HG03060 (cell line): ENCODE data around the gene LYZL4.

Source experiments
- ATAC-seq: cut with Tn5 transposase; IDR thresholded peaks from one replicate; pipeline ENCODE4 v1.9.1; 2021; ENCODE audit warnings: low read depth, moderate number of reproducible peaks; ENCODE audit not compliant: unreplicated experiment

The LYZL4 gene

DNA sequence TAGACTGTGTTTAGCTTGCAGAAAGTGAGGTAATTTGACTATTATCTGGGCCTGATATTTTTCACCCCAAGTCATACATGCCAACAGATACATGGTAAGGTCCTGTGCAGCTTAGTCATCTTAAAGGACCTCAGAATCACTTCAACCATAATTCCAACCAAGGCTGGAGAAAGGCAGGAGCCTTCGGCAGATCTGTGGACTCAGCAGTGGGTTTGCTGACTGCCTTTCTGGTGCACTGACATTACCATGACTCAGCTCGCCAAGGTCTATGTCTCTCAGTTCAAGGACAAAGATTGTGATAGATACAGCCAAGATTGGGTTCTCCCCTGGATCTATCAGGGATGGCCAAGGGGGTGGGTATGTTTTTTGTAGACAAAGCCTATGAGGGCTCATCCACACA, 32.7 kb downstream of the LYZL4 start:
- ATAC-seq, result no peak

DNA sequence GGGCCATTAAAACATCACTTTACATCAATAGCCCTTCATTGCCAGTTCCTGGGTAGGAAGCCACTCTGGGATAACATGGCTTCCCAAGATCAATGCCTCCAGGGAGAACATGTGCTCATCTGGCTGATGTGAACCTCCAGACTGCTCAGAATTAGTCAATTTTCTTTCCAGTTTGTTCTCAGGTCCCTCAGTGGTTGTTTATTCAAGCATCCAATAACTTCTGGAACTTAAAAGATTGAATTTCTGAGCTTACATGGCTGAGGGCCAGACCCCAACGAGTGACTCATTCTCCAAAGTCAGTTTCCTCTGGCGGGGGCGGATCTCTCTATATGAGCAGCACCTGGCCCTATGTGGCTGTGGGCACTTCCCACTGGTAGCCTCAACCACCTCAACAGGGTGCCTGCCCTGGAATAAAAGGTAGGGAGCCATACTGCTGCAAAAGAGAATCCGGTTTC, 34.0 kb downstream of the LYZL4 start:
- ATAC-seq, result no peak

DNA sequence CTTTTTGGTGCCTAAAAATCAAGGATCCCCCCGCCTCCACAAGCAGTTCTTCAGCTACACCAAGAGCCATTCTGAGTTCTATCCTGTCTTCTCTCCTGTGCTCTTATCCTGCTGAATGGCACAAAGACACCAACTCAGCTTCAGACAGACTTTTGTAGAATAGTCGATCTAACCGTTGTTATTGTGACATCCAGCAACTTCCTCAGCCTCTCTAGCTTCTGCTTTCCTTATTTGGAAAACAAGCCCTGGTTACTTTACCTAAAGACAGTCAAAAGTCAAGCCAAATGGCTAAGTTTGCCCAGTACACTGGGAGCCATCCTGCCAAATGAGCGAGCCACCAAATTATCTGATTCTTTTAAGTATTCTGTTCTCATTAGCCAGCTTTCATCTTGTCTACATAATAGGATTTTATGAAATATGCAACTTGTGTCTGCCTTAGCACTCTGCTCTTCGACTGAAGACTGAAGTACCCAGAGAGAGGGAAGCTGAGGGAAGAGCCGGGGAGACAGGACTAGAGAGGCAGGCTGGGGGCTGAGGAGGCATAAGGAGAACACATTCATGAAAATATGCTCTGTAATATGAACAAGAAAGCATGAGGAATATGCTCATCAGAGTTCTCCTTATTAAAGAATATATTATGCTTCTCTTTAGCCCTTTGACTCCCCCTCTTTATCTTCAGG, 35.1 kb downstream of the LYZL4 start:
- ATAC-seq, result no peak

DNA sequence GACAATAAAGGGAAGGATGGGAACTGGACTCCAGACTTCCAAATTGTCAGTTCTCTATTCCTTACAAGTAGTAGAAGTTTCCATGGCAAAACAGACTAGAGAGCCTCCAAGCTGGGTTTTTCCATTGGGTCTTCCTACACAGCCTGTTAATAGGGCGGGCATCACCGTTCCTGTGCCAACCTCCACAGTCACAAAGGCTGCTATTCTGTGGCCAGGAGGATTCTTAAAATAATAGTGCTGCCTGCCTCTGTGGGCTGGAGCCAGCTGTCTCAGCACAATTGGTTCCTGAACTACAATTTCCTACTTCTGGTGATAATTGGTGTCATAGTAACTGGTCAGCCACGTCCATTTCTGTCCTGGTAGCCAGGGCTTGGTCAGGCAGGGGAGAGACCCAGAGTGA, 38.6 kb downstream of the LYZL4 start:
- no peak for ATAC-seq

DNA sequence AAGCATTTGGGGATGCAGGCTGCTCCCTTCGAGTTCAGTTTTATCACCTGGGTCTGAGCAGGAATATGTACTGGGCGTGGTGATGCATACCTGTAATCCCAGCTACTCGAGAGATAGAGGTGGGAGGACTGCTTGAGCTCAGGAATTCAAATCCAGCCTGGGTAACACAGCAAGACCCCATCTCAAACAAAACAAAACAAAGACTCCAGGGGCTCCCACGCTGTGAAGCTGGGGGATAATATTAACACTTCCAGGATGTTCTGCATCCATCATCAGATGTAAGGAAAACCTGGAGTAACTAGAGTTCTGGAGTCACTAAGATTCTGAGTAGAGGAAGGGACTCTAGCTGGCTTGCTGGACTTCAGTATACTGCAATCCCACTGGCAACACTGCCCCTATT, 40.6 kb downstream of the LYZL4 start:
- ATAC-seq, result no peak

DNA sequence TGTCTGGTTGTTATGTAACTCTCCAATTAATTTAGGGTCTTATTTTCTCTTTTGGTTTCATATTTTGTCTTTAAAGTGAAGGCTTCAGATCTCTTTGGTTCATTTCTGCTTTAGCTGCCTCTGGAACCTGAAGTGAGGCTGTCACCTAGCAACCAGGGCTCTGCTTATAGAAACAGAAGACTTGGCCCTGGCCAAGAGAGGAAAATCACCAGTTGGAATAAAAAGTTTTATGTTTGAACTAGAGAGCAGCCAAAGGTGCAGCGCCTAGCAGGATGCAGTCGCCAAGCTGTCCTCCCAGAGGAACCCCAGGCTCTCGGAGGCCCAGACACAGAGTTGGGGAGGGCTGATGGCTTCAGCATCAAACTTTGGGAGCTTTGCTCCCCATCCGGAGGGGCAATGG, 41.1 kb downstream of the LYZL4 start:
- ATAC-seq, result no peak

DNA sequence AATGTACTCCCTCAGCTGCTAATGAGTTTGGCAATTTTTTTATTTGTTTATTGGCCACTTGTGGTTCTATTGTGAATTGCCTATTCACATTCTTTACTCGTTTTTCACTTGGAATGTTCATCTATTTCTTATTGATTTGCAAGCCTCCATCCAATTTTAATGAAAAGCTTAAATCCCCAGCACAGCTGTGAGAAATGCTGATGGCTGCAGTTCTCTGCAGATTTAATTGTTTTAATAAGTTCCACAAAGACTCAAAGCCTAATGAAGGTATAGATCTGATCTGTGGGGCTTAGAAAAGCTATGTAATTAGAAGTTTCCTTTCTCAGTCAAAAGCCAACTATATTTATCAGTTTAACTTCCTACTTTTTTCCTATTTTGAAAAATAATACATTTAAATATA, 41.5 kb downstream of the LYZL4 start:
- no peak for ATAC-seq

DNA sequence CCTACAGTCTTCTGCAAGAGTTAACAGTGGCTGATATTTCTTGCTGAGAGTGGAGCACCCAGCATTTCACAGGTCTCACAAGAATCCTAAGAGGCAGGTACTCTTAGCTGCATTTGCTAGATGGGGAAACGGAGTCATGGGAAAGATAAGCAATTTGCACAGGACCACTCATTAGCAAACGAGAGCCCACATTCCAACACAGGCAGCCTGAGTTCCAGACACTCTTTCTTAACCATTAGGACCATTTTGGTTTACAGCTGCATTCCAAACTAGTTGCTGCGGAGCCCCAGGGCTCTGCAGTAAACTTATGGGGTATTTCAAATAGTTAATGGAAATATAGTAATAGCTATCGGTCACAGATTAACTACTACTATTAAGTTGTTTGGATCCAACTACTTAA, 42.5 kb downstream of the LYZL4 start:
- no peak for ATAC-seq

DNA sequence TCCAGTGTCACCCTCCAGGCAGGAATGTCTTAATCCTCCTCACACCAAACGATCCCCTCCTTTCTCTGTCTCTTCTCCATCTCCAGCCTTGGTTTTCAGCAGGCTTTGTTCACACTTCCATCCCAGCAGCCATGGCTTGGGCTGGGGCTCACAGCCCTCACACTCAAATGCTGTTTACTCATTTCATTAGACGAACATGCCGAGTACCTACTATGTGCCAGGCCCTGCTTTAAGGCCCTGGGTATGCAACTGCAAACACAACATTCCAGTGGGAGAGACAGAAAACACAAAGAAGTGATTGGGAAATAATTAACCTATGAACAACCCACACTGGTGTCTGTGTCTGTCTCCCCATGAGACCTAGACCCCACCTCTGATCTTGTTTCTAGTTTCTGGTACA, 43.9 kb downstream of the LYZL4 start:
- ATAC-seq, result no peak

DNA sequence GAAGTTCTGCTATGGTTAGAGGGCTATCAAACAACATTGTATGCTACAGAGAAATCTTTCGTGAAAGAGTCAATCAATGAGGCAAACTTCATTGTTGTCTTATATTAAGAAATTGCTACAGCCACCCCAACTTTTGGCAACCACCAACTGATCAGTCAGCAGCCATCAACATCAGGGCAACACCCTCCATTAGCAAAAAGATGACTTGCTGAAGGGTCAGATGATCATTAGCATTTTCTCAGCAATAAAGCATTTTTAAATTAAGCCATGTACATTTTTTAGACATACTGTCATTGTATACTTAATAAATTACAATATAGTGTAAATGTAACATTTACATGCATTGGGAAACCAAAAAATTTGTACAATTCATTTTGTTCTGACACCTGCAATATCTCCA, 53.1 kb downstream of the LYZL4 start:
- ATAC-seq, result no peak

DNA sequence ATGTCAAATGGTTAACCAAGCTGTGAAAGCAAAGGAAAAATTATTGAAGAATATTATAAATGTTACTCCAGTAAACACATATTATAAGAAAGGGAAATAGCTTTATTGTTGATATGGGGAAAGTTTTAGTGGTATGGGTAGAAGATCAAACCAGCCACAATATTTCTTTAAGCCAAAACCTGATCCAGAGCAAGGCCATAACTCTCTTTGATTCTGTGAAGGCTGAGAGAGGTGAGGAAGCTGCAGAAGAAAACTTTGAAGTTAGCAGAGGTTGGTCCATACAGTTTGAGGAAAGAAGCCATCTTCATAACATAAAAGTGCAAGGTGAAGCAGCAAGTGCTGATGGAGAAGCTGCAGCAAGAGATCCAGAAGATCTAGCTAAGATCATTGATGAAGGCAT, 54.8 kb downstream of the LYZL4 start:
- ATAC-seq, result no peak

DNA sequence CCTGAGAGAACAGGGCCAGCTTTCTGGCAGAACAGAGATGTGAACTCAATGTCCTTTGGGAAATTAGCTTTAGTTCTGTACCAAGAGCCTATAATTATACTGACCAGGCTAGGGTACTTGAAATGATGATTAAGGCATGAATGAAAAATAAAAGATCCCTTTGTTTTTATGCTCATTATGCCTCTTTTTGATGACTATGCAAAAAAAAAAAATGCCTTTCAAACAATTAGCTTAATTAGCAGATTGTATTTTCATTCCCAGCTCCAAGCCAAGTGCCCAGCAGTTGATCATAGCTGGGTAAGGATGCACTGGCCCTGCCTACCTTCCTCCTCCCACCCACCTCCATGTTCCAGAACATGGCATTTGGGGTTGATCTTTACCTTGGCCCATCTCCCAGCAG, 56.8 kb downstream of the LYZL4 start:
- ATAC-seq, result no peak

DNA sequence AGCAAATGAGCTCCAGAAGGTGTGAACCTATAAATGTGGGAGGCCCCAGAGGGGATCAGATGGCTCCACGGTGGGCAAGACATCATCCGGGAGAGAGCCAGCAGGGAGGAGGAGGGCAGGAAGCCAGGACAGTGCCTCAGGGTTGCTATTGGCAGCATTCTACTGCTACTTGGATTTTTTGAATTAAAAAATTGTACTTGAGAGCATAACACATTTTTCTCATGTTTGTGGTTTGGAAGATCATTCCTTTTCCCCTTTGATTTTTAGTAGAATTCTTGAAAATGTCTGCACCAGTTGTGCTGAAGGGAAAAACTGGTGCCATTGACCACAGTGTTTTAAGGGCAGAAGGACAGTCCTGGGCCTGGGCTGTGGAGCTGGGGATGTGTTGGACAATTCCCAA, 59.2 kb downstream of the LYZL4 start:
- no peak for ATAC-seq

DNA sequence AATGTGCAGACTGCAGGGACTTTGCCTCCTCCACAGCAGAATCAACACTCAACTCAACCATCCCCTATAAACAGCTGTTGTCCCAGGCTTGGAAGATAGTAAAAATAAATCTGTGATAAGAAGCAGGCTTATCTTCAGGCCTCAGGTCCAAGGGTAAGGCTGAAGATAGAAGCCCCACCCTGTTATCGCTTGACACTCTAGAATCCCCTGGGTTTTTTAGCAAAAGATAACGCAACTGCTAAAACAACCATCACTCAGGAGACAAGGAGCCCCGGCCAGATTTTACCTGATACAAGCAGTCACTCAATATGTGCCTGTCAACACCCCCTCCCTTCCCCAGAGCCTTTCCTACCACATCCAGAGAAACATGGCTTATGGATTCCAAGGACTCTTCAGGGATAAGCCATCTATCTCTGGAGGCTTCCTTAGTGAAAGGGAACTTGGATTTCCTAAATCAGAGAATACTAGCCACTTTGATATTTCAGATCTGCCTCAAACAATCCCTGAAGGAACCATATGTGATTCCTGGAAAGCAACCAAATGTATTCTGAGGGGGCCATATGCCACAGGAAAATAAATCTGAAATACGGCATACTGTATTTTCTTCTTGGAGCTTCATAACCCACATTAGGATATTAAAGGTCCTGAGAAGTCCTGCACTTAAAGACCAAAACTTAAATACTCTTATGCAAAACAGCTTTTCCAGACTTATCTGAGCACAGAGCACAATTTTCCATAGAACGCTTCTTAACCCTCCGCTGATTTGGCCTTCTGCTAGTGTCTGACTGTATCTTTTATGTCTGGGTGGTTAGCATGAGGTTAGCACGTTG, 60.4 kb downstream of the LYZL4 start:
- ATAC-seq, result no peak

DNA sequence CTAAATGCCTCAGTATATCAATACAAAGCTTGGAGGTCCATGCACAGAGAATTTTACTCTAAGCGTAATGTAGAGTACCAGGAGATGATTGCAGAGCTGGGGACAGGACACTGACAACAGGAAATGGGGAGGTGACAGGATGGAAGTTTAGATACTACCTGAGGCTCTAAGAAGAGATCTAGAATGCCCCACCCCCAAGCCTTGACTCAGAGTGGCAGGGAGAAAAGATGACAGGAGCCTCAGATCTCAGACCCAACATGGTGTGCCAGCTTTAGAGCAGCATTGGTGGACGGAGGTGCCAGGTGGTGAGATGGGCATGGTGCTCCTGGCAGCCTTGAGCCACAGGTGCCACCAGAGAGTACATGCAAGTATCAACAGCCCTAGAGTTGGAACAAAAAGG, 62.5 kb downstream of the LYZL4 start:
- ATAC-seq, result no peak
